Stomach (tissue), 4 donors: ENCODE data around the gene NHS.

ENCODE experiments used
- CTCF ChIP-seq, 7 experiments: fragments of 450-650 bp in 4 of 7; fragments of 200-600 bp in 3 of 7; sonication (generic) in 3 of 7; IDR thresholded peaks; one replicate each; pipeline ENCODE4 v1.5.1; 2016 to 2019; ENCODE audit warnings: antibody characterized with exemption in 7 of 7, control low read depth in 2 of 7, mild to moderate bottlenecking in 1 of 7
- EP300 ChIP-seq: sonication (generic); formaldehyde crosslinking; IDR thresholded peaks from one replicate; pipeline ENCODE4 v1.6.1; 2017; ENCODE audit warnings: antibody characterized with exemption
- POLR2A ChIP-seq, 4 donors: fragments of 450-650 bp; IDR thresholded peaks; one replicate each; pipeline ENCODE4 v1.6.1; 2016; ENCODE audit warnings: antibody characterized with exemption in 4 of 4, control low read depth in 2 of 4, mild to moderate bottlenecking in 1 of 4, moderate library complexity in 1 of 4
- POLR2AphosphoS5 ChIP-seq, 3 donors: sonication (generic); formaldehyde crosslinking; IDR thresholded peaks; one replicate each; pipeline ENCODE4 v1.6.1; 2016; ENCODE audit warnings: antibody characterized with exemption in 3 of 3

- no peak for TF ChIP-seq CTCF (IDR thresholded peaks at IDR 0.05)
- TF ChIP-seq EP300 = no peak
- TF ChIP-seq POLR2A (IDR thresholded peaks at IDR 0.05) = no peak
- TF ChIP-seq POLR2AphosphoS5 (IDR thresholded peaks at IDR 0.05) = no peak
Measured at GRCh38 chrX:17373337-17373736, 1.7 kb upstream of the NHS start.
